A673 (cell line): Measurements from ENCODE around the gene INSYN1.

ENCODE experiments used
- CTCF ChIP-seq: fragments of 300-800, 200-600 bp; sonication (generic); conservative IDR thresholded peaks from 2 replicates; pipeline ENCODE4 v1.5.1; 2017; ENCODE audit warnings: low read depth, mild to moderate bottlenecking, antibody characterized with exemption, low read length, moderate library complexity, mixed read lengths
- EZH2 ChIP-seq: fragments of 200-600 bp; sonication (generic); IDR thresholded peaks from 2 replicates; pipeline ENCODE4 v1.6.1; 2017; ENCODE audit warnings: borderline replicate concordance, low read depth, mild to moderate bottlenecking, mixed read lengths, antibody characterized with exemption, low read length; ENCODE audit not compliant: poor library complexity, severe bottlenecking

GRCh38 chr15:73751511-73751898 is 1.6 kb downstream of the INSYN1 start:
- TF ChIP-seq CTCF, result no peak
- no peak for TF ChIP-seq EZH2
